ENCODE data around the gene SMAD4. TPM values are rescaled to one million over a fixed set of nuclear protein-coding genes. Genes with fewer than 3 reads are reported as not detected.

Gene SMAD4
- total RNA-seq, 1 experiment from 2014 or later, result 96.3 TPM

- Histone ChIP-seq H2AFZ (ENCODE audit: low read depth, low read length, poor library complexity, severe bottlenecking) (no peak overlapping the region), H3K4me3 (replicated peaks in 1 of 2; ENCODE audit: low read depth in 1 of 2, low read length in 2 of 2) (no peak overlapping the region), H4K20me1 (ENCODE audit: insufficient read depth) (no peaks in the 10 kb centered on the region), H3K9me2 (ENCODE audit: insufficient read depth) (no peaks in the 10 kb centered on the region), H3K9ac (ENCODE audit: low read length) (no peak overlapping the region), H3K27ac (ENCODE audit: low read depth, low read length) (no peak overlapping the region), H3K4me2 (ENCODE audit: low read length) (no peak overlapping the region), H3K9me3 (ENCODE audit: control insufficient read depth in 1 of 2, insufficient read depth in 1 of 2, low read depth in 1 of 2, low read length in 2 of 2) (no peaks in the 10 kb centered on the region), H3K36me3 (ENCODE audit: control insufficient read depth in 1 of 2, insufficient read depth in 2 of 2, low read length in 2 of 2) (no peaks in the 10 kb centered on the region), H3K4me1 (ENCODE audit: control insufficient read depth in 1 of 2, insufficient read depth in 2 of 2, low read length in 2 of 2) (no peaks in the 10 kb centered on the region), H3K27me3 (ENCODE audit: insufficient read depth, low read length) (no peaks in the 10 kb centered on the region), H3K79me2 (ENCODE audit: insufficient read depth, low read length) (no peaks in the 10 kb centered on the region)
- RAD21 ChIA-PET (ENCODE audit: low non-redundant PET in 1 of 2, low total read pairs in 2 of 2, uncharacterized antibody in 2 of 2, unreplicated experiment in 2 of 2), result no interaction called here
- BruUV-seq (replicated peaks), result no TSS peak
- intact Hi-C loops (cut with micrococcal nuclease), result no loop called here
- CTCF ChIA-PET, result no interaction called here
- ATAC-seq, result no peak
- no peak for TF ChIP-seq SRF (IDR thresholded peaks at IDR 0.05; ENCODE audit: low read depth)
- no peak for TF ChIP-seq EZH2phosphoT487 (IDR thresholded peaks at IDR 0.05; ENCODE audit: borderline replicate concordance)
- no peak for TF ChIP-seq ZNF274 (IDR thresholded peaks at IDR 0.05; ENCODE audit: low read depth, low read length)
- no peak for TF ChIP-seq CBX3 (IDR thresholded peaks at IDR 0.05; ENCODE audit: low read depth)
- no peak for TF ChIP-seq ZFX (IDR thresholded peaks at IDR 0.05)
- no peak for TF ChIP-seq EGR1 (IDR thresholded peaks at IDR 0.05; ENCODE audit: low read depth)
- no peak for TF ChIP-seq RAD21 (IDR thresholded peaks at IDR 0.05; ENCODE audit: low read depth)
- TF ChIP-seq POLR2A (IDR thresholded peaks at IDR 0.05; ENCODE audit: borderline replicate concordance, extremely low read depth, insufficient read depth, insufficient read length), result no peak
- TF ChIP-seq JUND (IDR thresholded peaks at IDR 0.05), result no peak
- no peak for TF ChIP-seq SIN3A (IDR thresholded peaks at IDR 0.05; ENCODE audit: low read depth)
- TF ChIP-seq EZH2 (IDR thresholded peaks at IDR 0.05), result no peak
- no peak for TF ChIP-seq CTCF (IDR thresholded peaks at IDR 0.05 in 2 of 3, conservative IDR thresholded peaks at IDR 0.05 in 1 of 3; ENCODE audit: borderline replicate concordance in 1 of 3, insufficient read depth in 1 of 3, low read depth in 2 of 3, low read length in 2 of 3)
- no peak for TF ChIP-seq ELF1 (IDR thresholded peaks at IDR 0.05; ENCODE audit: borderline replicate concordance, low read depth)
- no peak for TF ChIP-seq TCF7L2 (IDR thresholded peaks at IDR 0.05; ENCODE audit: borderline replicate concordance, extremely low read depth, insufficient read depth, insufficient read length)
- TF ChIP-seq REST (IDR thresholded peaks at IDR 0.05; ENCODE audit: low read depth), result no peak
- no peak for TF ChIP-seq FOSL1 (IDR thresholded peaks at IDR 0.05; ENCODE audit: low read depth)
- no peak for TF ChIP-seq MAX (IDR thresholded peaks at IDR 0.05)
- no peak for TF ChIP-seq POLR2AphosphoS5 (IDR thresholded peaks at IDR 0.05; ENCODE audit: low read depth, low read length)
- no peak for TF ChIP-seq ATF3 (IDR thresholded peaks at IDR 0.05)
- no peak for TF ChIP-seq SP1 (IDR thresholded peaks at IDR 0.05; ENCODE audit: low read depth)
- POLR2A ChIA-PET, result no interaction called here
- no peak for DNase-seq (ENCODE audit: low read depth, low spot score)
These were observed 98.5 kb downstream of the SMAD4 start for GRCh38 chr18:51128533-51128932.

All from HCT116 (cell line).